Esophagus mucosa (tissue), 1 donor: ENCODE data around the gene MAX. TPM values are rescaled to one million over a fixed set of nuclear protein-coding genes. Genes with fewer than 3 reads are reported as not detected.
"Not testable (repeated sequence)": the region's sequence is repeated elsewhere in the genome, so short reads cannot be mapped to it uniquely, and the experiment has no call there.

Source experiments
- ATAC-seq: fragments of 200-7000 bp; cut with Tn5 transposase; one replicate; pipeline ENCODE4 v1.9.1; 2020
- total RNA-seq: library from RNA; stranded (reverse); gene quantifications from one replicate; pipeline ENCODE4 v1.2.4, GENCODE V29; 2023
- donor health status: DM: yes; HTN: yes; CAD: no.

Gene MAX
- total RNA-seq, 1 donor from 2014 or later, result 90.8 TPM

DNA sequence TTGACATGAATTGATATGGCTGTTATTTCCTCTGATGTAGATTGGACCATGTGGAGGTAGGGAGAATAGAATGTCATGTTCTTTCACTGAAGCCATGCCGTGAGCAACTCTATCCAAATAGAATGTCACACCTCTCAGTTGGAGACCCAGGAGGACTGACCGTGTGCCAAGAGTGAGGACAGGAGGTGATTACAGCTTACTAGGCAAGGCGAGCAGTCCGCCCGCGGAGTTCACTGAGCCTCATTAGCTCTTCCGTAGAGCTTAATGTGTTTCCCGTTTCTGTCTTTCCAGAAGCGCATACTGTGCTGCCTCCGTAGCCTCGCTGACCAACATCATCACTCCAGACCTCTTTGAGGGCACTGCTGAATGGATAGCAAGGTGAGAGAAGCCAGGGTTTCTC lies 70.0 kb downstream of the MAX start:
- ATAC-seq, result no peak

DNA sequence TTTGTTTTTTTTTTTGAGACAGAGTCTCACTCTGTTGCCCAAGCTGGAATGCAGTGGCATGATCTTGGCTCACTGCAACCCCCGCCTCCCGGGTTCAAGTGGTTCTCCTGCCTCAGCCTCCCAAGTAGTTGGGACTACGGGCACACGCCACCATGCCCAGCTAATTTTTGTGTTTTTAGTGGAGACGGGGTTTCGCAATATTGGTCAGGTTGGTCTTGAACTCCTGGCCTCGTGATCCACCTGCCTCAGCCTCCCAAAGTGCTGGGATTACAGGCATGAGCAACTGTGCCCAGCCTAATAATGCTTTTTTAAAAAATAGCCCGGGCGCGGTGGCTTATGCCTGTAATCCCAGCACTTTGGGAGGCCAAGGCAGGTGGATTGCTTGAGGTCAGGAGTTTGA lies 71.0 kb downstream of the MAX start:
- ATAC-seq, result not testable (repeated sequence)

DNA sequence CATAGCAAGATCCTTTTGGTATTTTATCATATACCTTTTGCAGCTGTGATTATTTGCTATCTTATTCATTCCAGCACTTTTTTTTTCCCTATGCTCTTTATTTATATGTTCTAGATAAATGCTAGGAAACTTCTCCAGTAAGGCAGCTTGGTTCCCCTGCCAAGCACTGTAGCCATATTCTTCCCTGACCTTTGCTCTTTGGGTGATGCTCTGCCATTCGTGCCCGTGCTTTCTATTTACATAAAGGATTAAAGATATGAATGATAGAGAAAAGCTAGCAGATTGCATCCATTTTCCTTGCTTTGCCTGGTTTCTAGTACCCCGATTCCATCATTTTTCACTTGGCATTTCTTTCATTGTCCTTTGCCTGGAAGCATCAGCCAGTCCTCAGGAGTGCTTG lies 73.4 kb downstream of the MAX start:
- no peak for ATAC-seq

DNA sequence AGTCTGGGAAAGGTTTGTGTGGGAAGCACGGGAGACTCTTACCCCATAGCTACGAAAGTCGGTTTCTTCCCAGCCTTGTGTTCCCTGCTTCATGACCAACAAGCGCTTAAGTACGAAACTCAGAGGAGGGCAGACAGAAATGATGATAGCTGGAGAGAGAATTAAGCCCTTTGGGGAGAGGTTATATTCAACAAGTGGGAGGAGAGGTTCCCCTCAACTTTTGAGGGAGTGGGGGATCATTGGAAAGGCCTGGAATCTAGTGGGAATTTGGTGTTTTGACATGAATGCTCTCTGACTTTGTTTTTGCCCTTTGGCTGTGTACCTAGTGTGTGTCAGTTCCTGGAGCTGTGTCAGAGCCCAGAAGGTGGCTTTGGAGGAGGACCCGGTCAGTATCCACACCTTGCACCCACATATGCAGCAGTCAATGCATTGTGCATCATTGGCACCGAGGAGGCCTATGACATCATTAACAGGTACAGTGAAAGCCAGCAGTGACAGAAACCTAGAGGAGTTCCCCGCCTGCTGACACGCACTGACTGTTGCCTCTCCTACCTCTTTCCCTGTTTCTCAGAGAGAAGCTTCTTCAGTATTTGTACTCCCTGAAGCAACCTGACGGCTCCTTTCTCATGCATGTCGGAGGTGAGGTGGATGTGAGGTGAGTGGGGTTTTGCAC lies 75.1 kb downstream of the MAX start:
- peak; percentile 88 for ATAC-seq

DNA sequence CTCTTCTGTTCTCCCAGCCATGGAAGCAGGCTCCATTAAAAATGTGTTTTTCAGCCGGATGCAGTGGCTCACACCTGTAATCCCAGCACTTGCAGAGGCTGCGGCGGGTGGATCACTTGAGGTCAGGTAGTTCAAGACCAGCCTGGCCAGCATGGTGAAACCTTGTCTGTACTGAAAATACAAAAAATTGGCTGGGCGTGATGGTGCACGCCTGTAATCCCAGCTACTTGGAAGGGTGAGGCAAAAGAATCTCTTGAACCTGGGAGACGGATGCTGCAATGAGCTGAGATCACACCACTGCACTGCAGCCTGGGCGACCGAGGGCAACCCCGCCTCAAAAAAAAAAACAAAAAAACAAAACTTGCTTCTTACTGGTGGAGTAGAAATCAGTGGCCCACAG lies 75.8 kb downstream of the MAX start:
- peak; percentile 78 for ATAC-seq

DNA sequence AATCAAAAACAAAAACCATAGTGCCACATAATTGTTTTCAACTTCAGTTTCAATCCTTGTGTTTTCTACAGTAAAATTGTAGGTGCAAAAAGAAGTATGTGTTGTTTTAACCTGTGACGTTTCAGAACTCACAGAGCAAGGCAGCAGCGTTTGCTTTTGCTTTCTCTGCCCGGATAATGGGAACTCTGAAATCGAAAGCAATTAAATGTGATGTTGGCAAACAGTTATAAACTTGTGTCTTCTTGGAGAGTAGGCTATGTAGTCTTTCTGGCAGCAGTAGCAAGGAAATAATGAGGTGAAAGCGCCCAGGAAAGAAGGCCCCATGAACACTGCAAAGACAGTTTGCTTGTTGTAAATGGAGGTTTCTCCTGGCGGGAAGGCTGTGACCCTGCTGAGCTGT lies 76.5 kb downstream of the MAX start:
- no peak for ATAC-seq

Other genes starting within 250 kb of the MAX start
- gene SPTB, start 222.6 kb downstream of the MAX start, total RNA-seq, result 0.08 TPM
- 38.6 TPM for gene CHURC1, start 188.1 kb downstream of the MAX start, total RNA-seq
- gene GPX2, start 159.8 kb downstream of the MAX start, total RNA-seq, result 68.1 TPM
- 1.8 TPM for gene RAB15, start 130.2 kb downstream of the MAX start, total RNA-seq
- 22.6 TPM for gene FNTB, start 115.6 kb downstream of the MAX start, total RNA-seq